Glutamatergic neuron (in vitro differentiated cells): ENCODE results near the gene NRXN3. TPM values are rescaled to one million over a fixed set of nuclear protein-coding genes. Genes with fewer than 3 reads are reported as not detected.

Experiments used
- DNase-seq: peaks from one replicate; pipeline ENCODE4 v3.0.0; 2022
- H3K27ac Mint-ChIP-seq: one replicate; pipeline ENCODE4 v1.8.0; 2020; ENCODE audit warnings: mild to moderate bottlenecking, mixed read lengths, inconsistent platforms; ENCODE audit not compliant: unreplicated experiment
- H3K27me3 Mint-ChIP-seq: one replicate; pipeline ENCODE4 v1.8.0; 2020; ENCODE audit warnings: mild to moderate bottlenecking, moderate library complexity, mixed read lengths, inconsistent platforms; ENCODE audit not compliant: unreplicated experiment
- H3K36me3 Mint-ChIP-seq: one replicate; pipeline ENCODE4 v1.8.0; 2020; ENCODE audit warnings: mild to moderate bottlenecking, mixed read lengths, inconsistent platforms; ENCODE audit not compliant: unreplicated experiment
- H3K4me1 Mint-ChIP-seq: one replicate; pipeline ENCODE4 v1.8.0; 2020; ENCODE audit warnings: mild to moderate bottlenecking, low read depth, mixed read lengths, inconsistent platforms; ENCODE audit not compliant: unreplicated experiment
- H3K4me3 Mint-ChIP-seq: one replicate; pipeline ENCODE4 v1.8.0; 2020; ENCODE audit warnings: mild to moderate bottlenecking, mixed read lengths, inconsistent platforms; ENCODE audit not compliant: unreplicated experiment
- H3K9me3 Mint-ChIP-seq: one replicate; pipeline ENCODE4 v1.8.0; 2020; ENCODE audit warnings: mild to moderate bottlenecking, moderate library complexity, mixed read lengths, inconsistent platforms; ENCODE audit not compliant: unreplicated experiment
- CTCF ChIP-seq: fragments of 200-600 bp; sonication (generic); IDR thresholded peaks from one replicate; pipeline ENCODE4 v1.5.0; 2021; ENCODE audit not compliant: partially characterized antibody, unreplicated experiment
- total RNA-seq: library from RNA; stranded (reverse); fragmentation: NEBNext Ultra II Directional; extraction: Animal tissue kit (Norgen Biotek cat#: 25700); gene quantifications from one replicate; pipeline ENCODE4 v1.2.1, GENCODE V29; 2021; ENCODE audit not compliant: unreplicated experiment

The NRXN3 gene
- total RNA-seq, 1 donor from 2014 or later = 1.2 TPM

GRCh38 chr14:79408696-79409095 lies 1238.5 kb downstream of the NRXN3 start:
- Mint-ChIP-seq H3K27ac (no peak overlapping the region), H3K36me3 (no peaks in the 10 kb centered on the region), H3K9me3 (no peaks in the 10 kb centered on the region), H3K4me1 (peaks cover 21% of the 10 kb centered on the region), H3K27me3 (peaks cover 1% of the 10 kb centered on the region), H3K4me3 (no peak overlapping the region)
- TF ChIP-seq CTCF = peak; percentile 25
- no peak for DNase-seq

- Mint-ChIP-seq H3K36me3 (no peaks in the 10 kb centered on the region), H3K27me3 (peaks cover 3% of the 10 kb centered on the region), H3K4me1 (peaks cover 14% of the 10 kb centered on the region), H3K27ac (no peak overlapping the region), H3K9me3 (peaks cover 2% of the 10 kb centered on the region), H3K4me3 (no peak overlapping the region)
- no peak for TF ChIP-seq CTCF
- no peak for DNase-seq
Measured at GRCh38 chr14:79411403-79412174, 1241.4 kb downstream of the NRXN3 start.

GRCh38 chr14:79412822-79413221 lies 1242.6 kb downstream of the NRXN3 start:
- H3K27ac Mint-ChIP-seq = peak overlapping the region; percentile 39
- peaks cover 3% of the 10 kb centered on the region for H3K27me3 Mint-ChIP-seq
- DNase-seq = no peak

DNA sequence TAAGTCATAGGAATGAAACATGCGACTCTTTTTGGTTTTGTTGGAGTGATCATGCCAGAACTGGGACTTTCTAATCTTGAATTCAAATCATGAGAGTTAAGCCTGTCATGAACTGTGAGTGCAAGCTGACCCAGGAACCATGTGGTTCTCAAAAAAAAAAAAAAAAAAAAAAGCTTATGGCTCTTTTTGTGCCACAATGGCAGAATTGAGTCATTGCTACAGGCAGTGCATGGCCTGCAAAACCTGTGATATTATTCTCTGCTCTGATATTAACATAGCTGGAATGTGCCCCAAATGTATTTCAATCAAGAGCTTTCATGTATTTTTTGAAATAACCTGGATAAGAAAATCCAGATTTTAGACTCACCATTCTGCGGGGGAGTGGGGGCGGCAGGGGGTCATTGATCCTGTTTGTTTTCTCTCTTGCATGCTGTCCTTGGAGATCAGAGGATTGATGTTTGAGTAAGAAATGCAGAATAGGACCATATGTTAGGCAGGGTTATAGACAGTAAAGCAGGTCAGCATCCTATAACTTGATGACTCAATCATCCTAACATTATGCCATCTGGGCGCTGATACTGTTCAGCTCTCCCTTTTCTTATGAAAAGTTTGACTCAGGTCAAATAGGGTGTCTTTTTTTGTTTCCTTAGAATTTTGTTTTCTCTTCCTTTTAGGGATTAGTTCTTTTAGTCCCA lies 1243.7 kb downstream of the NRXN3 start:
- peak overlapping the region; percentile 23 for H3K4me3 Mint-ChIP-seq
- TF ChIP-seq CTCF = no peak
- no peaks in the 10 kb centered on the region for H3K36me3 Mint-ChIP-seq
- no peak for DNase-seq
- peaks cover 2% of the 10 kb centered on the region for H3K9me3 Mint-ChIP-seq
- H3K4me1 Mint-ChIP-seq = peaks cover 14% of the 10 kb centered on the region
- H3K27me3 Mint-ChIP-seq = peaks cover 1% of the 10 kb centered on the region
- peak overlapping the region; percentile 59 for H3K27ac Mint-ChIP-seq

More at GRCh38 chr14:79412822-79413221, 1242.6 kb downstream of the NRXN3 start:
- Mint-ChIP-seq H3K36me3 (no peaks in the 10 kb centered on the region), H3K9me3 (peaks cover 2% of the 10 kb centered on the region), H3K4me1 (peaks cover 14% of the 10 kb centered on the region), H3K4me3 (no peak overlapping the region)
- TF ChIP-seq CTCF = no peak

- Mint-ChIP-seq H3K36me3 (no peaks in the 10 kb centered on the region), H3K9me3 (peaks cover 2% of the 10 kb centered on the region), H3K4me1 (peaks cover 14% of the 10 kb centered on the region), H3K27ac (no peak overlapping the region), H3K27me3 (peaks cover 1% of the 10 kb centered on the region), H3K4me3 (no peak overlapping the region)
- DNase-seq = no peak
- no peak for TF ChIP-seq CTCF
Measured at GRCh38 chr14:79415726-79416125, 1245.6 kb downstream of the NRXN3 start.
